GM13976 (cell line): ENCODE data around the gene ABCD2.

Experiments used
- DNase-seq: peaks from one replicate; pipeline ENCODE4 v3.0.0; 2012; ENCODE audit warnings: low spot score
- in situ Hi-C: fragments of 300-500 bp; cut with MboI; formaldehyde crosslinking; loops from one replicate; pipeline ENCODE4 v1.12.0; 2022; ENCODE audit warnings: low sequenced_read_pairs, mixed read lengths, inconsistent platforms; ENCODE audit not compliant: unreplicated experiment
- TF ChIP-seq, protein P1 (sequence below): IDR thresholded peaks from 2 replicates; pipeline ENCODE4 v1.5.1; 2012; ENCODE audit warnings: borderline replicate concordance, mild to moderate bottlenecking; ENCODE audit not compliant: insufficient read depth; ENCODE audit errors: extremely low read depth, missing control alignments, control extremely low read depth

Gene ABCD2

DNA sequence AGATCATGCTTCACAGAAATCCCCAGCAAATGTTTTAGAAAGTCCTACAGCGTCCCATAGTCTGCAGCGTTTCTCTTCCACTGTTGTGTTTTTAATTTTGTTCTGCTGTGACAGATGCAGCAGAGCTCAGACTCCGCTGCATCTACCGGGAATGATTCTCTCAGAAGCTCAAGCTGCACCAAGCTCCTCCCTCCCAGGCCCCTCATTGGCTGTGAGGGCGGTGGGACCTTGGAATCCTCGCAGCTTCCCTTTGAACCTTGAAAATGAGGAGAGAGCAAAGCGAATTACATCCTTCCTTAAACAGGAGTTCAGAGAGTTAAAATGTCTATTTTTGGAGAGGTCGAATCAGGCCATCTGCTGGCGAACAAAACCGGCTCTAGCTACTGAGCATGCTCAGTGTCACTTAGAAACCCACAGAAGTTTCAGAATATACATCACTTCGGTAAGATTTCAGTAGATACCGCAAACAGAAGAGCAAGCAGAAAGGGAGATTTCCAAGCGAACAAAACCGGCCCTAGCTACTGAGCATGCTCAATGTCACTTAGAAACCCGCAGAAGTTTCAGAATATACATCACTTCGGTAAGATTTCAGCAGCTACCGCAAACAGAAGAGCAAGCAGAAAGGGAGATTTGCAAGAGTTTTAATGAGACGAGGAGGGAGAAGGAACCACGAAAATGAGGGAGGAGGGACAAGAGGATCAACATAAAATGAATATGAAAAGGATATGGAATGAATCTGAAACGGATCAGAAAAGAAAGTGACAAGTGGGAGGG, at the start of gene ABCD2:
ABCD2 (minus strand) TSS at position 144 of the 774 bp plus-strand sequence. CDS start 188 bp downstream, outside the sequence.
- DNase-seq, result peak; percentile 54
- TF ChIP-seq, protein P1, sequence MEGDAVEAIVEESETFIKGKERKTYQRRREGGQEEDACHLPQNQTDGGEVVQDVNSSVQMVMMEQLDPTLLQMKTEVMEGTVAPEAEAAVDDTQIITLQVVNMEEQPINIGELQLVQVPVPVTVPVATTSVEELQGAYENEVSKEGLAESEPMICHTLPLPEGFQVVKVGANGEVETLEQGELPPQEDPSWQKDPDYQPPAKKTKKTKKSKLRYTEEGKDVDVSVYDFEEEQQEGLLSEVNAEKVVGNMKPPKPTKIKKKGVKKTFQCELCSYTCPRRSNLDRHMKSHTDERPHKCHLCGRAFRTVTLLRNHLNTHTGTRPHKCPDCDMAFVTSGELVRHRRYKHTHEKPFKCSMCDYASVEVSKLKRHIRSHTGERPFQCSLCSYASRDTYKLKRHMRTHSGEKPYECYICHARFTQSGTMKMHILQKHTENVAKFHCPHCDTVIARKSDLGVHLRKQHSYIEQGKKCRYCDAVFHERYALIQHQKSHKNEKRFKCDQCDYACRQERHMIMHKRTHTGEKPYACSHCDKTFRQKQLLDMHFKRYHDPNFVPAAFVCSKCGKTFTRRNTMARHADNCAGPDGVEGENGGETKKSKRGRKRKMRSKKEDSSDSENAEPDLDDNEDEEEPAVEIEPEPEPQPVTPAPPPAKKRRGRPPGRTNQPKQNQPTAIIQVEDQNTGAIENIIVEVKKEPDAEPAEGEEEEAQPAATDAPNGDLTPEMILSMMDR, result no peak
- in situ Hi-C loops, result loop anchor here (25.0 kb wide), 3 partner anchors 108 to 308 kb away; partner anchors contain the start of gene KIF21A

DNA sequence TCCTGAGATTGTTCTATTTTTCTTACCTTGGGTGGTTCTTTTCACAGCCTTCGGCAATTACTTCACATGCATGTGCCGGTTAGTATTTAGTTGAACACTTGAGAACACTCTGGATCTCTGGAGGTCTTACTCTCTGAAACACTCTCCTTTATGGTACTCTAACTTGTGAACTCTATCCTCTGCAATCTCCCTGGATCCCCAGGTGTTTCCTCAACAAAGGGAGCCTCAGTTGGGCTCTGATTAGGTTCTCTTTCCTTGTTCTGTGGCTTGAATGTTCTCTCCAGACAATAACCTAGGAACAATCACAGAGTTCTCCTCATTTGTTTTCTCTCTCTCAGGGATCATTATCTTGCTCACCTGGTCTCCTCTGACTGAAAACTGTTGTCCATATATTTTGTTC, 40.5 kb upstream of the ABCD2 start:
- TF ChIP-seq, protein P1, result no peak
- in situ Hi-C loops, result no loop called here
- DNase-seq, result no peak

DNA sequence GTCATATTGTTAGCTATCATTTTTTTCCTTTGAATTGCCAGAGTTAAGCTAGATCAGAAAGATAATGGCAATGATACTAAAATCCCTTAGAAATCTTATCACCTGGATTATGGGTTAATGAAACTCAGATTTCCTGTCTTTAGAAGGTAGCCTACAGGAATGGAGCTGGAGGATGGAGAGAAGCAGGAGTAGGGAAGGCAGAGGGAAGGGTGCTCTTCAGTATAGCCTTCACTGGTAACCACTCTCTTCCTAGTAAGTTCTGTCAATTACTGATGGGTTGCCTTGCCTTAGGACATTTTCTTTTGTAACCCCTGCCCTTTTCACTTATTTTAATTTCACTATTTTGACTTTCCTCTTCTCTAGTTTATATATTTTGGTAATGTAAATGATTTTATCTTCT, 27.8 kb upstream of the ABCD2 start:
- DNase-seq, result no peak
- in situ Hi-C loops, result no loop called here
- TF ChIP-seq, protein P1, result no peak

DNA sequence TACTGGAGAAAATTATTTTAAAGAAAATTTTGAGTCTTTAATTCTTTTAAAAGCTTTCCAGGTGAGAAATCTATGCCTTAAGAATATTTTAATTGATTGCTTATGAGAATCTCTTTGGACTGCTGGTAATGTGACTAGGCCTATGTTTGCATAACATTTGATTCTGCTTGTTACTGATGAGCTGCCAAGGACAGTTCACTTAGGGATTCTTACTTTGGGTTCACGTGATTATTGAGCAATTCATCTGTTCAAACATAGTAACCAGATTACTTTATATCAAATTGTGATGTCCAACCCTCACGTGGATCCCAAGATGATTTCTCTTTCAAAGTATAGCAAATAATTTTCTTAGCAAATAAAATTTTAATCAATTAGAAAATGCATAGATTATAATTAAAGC, 27.4 kb upstream of the ABCD2 start:
- in situ Hi-C loops, result no loop called here
- DNase-seq, result no peak
- TF ChIP-seq, protein P1, result no peak

DNA sequence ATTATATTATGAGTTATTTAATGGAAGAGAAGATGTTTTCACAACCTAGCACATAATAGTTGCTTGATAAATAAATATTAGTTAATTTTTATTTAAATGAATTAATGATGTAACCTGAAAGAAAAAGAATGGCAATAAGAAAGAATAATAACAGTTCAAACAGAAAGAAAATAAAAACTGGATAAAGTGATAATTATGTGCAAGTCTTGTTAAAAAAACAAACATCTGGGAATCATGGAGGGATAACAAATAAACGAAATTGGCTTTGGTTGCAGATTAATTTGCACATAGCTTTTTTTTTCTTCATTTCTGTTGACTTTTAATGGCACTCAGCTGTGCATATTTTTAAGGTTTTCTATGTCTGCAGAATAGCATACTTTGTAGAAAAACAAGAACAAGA, 23.4 kb upstream of the ABCD2 start:
- in situ Hi-C loops, result no loop called here
- DNase-seq, result no peak
- TF ChIP-seq, protein P1, result no peak

DNA sequence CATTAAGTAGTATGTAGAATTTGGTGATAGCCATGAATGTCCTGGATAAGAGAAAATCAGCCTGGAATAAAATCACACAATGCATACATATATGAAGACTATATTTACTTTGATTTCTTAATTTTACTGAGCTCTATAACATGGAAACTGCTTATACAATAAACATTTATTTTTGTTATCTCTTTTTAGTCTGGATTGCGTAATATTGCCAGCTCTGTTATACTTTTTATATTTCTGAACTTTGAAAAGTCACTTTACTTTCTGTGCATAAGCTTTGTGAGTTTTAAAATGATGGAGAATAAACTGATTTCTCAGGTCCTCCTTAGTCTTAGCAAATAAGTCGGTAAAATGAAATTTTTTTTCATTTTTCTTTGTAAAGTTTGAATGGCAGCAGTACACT, 19.2 kb upstream of the ABCD2 start:
- in situ Hi-C loops, result no loop called here
- TF ChIP-seq, protein P1, result no peak
- no peak for DNase-seq

DNA sequence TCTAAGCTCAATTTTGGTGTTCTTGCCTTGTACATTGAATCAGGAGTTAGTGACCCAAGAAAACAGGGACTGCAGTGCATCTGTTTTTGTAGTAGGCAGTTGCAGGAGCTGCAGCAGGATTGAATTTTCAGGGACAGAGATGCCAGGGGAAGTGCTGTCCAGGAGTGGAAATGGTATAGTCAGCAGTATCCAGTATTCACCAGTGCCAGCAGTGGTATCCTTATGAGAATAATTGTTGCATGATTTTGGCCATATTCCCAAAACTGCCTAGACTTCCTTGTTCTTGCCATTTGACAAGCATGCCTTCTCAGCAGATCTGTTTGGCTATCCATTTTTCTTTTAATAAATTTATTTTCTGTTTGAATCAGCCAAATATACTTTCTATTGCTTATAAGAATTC, 18.6 kb upstream of the ABCD2 start:
- TF ChIP-seq, protein P1, result no peak
- DNase-seq, result no peak
- in situ Hi-C loops, result no loop called here
